GM18951 (cell line): ENCODE results near the gene DMKN.

Experiments
- POLR2A ChIP-seq: IDR thresholded peaks from 4 replicates; pipeline ENCODE4 v1.6.1; 2011; ENCODE audit warnings: mild to moderate bottlenecking; ENCODE audit not compliant: insufficient read length, insufficient read depth; ENCODE audit errors: extremely low read depth
- in situ Hi-C: fragments of 300-500 bp; cut with MboI; formaldehyde crosslinking; loops from one replicate; pipeline ENCODE4 v1.12.0; 2022; ENCODE audit warnings: low sequenced_read_pairs, mixed read lengths, inconsistent platforms; ENCODE audit not compliant: unreplicated experiment

DMKN gene

GRCh38 chr19:35525873-35526272, 12.4 kb upstream of the DMKN start:
- in situ Hi-C loops, result no loop called here
- no peak for TF ChIP-seq POLR2A

GRCh38 chr19:35524181-35524837, 10.9 kb upstream of the DMKN start:
- in situ Hi-C loops, result no loop called here
- TF ChIP-seq POLR2A, result no peak

GRCh38 chr19:35522745-35523327, 9.4 kb upstream of the DMKN start:
- in situ Hi-C loops, result no loop called here
- TF ChIP-seq POLR2A, result no peak

GRCh38 chr19:35521124-35521743, 7.8 kb upstream of the DMKN start:
- no peak for TF ChIP-seq POLR2A
- in situ Hi-C loops, result no loop called here

GRCh38 chr19:35519291-35519690, 5.8 kb upstream of the DMKN start:
- no peak for TF ChIP-seq POLR2A
- in situ Hi-C loops, result no loop called here

- TF ChIP-seq POLR2A, result no peak
- in situ Hi-C loops, result no loop called here
These were observed 4.9 kb upstream of the DMKN start for GRCh38 chr19:35518313-35518712.

GRCh38 chr19:35517342-35517741, 3.9 kb upstream of the DMKN start:
- in situ Hi-C loops, result no loop called here
- TF ChIP-seq POLR2A, result no peak

GRCh38 chr19:35516310-35516709, 2.9 kb upstream of the DMKN start:
- no peak for TF ChIP-seq POLR2A
- in situ Hi-C loops, result no loop called here

- in situ Hi-C loops, result no loop called here
- TF ChIP-seq POLR2A, result no peak
These were observed 897 bp upstream of the DMKN start for GRCh38 chr19:35514282-35514809.

- in situ Hi-C loops, result no loop called here
- no peak for TF ChIP-seq POLR2A
These were observed 420 bp downstream of the DMKN start for GRCh38 chr19:35512831-35513627.

GRCh38 chr19:35511337-35511736, 2.1 kb downstream of the DMKN start:
- in situ Hi-C loops, result no loop called here
- TF ChIP-seq POLR2A, result no peak

- TF ChIP-seq POLR2A, result no peak
- in situ Hi-C loops, result no loop called here
These were observed 2.9 kb downstream of the DMKN start for GRCh38 chr19:35510626-35510964.

GRCh38 chr19:35509861-35510625, 3.4 kb downstream of the DMKN start:
- TF ChIP-seq POLR2A, result no peak
- in situ Hi-C loops, result no loop called here
